Keratinocyte (primary cell): ENCODE data around the gene PCID2. TPM values are rescaled to one million over a fixed set of nuclear protein-coding genes. Genes with fewer than 3 reads are reported as not detected.

Source experiments
- DNase-seq: peaks from one replicate; pipeline ENCODE4 v3.0.0-alpha.2; 2011; ENCODE audit warnings: low read depth, missing footprints, low spot score
- FAIRE-seq: peaks from 2 replicates; lab custom pipeline; 2011; peaks lifted over from hg19 to GRCh38; lab: Jason Lieb, UNC
- H2AFZ ChIP-seq: 2 replicates; pipeline ENCODE4 v1.6.0; 2012; ENCODE audit warnings: low read length, control low read depth, inconsistent platforms; ENCODE audit not compliant: control insufficient read depth
- H3K27ac ChIP-seq: 2 replicates; pipeline ENCODE4 v1.5.1; 2011; ENCODE audit warnings: low read length; ENCODE audit not compliant: control insufficient read depth, insufficient read depth
- H3K27me3 ChIP-seq: 3 replicates; pipeline ENCODE4 v1.6.0; 2011; ENCODE audit warnings: low read length; ENCODE audit not compliant: control insufficient read depth, insufficient read depth; ENCODE audit errors: extremely low read depth
- H3K36me3 ChIP-seq, 2 experiments: 2 replicates in 1 of 2; 3 replicates in 1 of 2; pipeline ENCODE4 v1.5.1; 2011; ENCODE audit warnings: low read length in 2 of 2, mild to moderate bottlenecking in 1 of 2; ENCODE audit not compliant: control insufficient read depth in 2 of 2, insufficient read depth in 2 of 2; ENCODE audit errors: extremely low read depth in 1 of 2
- H3K4me1 ChIP-seq: 3 replicates; pipeline ENCODE4 v1.5.1; 2011; ENCODE audit warnings: low read length; ENCODE audit not compliant: control insufficient read depth, insufficient read depth; ENCODE audit errors: extremely low read depth
- H3K4me2 ChIP-seq: 3 replicates; pipeline ENCODE4 v1.6.0; 2011; ENCODE audit warnings: low read depth, low read length; ENCODE audit not compliant: control insufficient read depth, insufficient read depth; ENCODE audit errors: extremely low read depth
- H3K4me3 ChIP-seq, 3 experiments: fragments of 200-600 bp in 1 of 3; sonication (generic) in 1 of 3; 2 replicates in 2 of 3; 3 replicates in 1 of 3; pipeline ENCODE4 v1.5.1; 2011 to 2016; ENCODE audit warnings: low read length in 3 of 3, mild to moderate bottlenecking in 3 of 3, control low read depth in 2 of 3, inconsistent platforms in 1 of 3, low read depth in 1 of 3, mixed read lengths in 1 of 3, mixed run types in 1 of 3, moderate library complexity in 1 of 3; ENCODE audit not compliant: control insufficient read depth in 2 of 3, insufficient read depth in 2 of 3; ENCODE audit errors: extremely low read depth in 1 of 3
- H3K79me2 ChIP-seq: 2 replicates; pipeline ENCODE4 v1.6.0; 2012; ENCODE audit warnings: low read length; ENCODE audit not compliant: control insufficient read depth, insufficient read depth
- H3K9ac ChIP-seq: 3 replicates; pipeline ENCODE4 v1.6.0; 2011; ENCODE audit warnings: low read length; ENCODE audit not compliant: control insufficient read depth, insufficient read depth; ENCODE audit errors: extremely low read depth
- H3K9me1 ChIP-seq: 3 replicates; pipeline ENCODE4 v1.6.0; 2011; ENCODE audit warnings: low read length; ENCODE audit not compliant: control insufficient read depth, insufficient read depth; ENCODE audit errors: extremely low read depth
- H3K9me3 ChIP-seq: 2 replicates; pipeline ENCODE4 v1.5.1; 2012; ENCODE audit warnings: low read depth, low read length; ENCODE audit not compliant: control insufficient read depth
- H4K20me1 ChIP-seq: 3 replicates; pipeline ENCODE4 v1.6.0; 2011; ENCODE audit warnings: low read length; ENCODE audit not compliant: control insufficient read depth, insufficient read depth; ENCODE audit errors: extremely low read depth
- CTCF ChIP-seq, 3 experiments: IDR thresholded peaks in 1 of 3; conservative IDR thresholded peaks in 1 of 3; optimal IDR thresholded peaks in 1 of 3; 2 replicates in 2 of 3; 3 replicates in 1 of 3; pipeline versions ENCODE3 to v1.5.1; 2011; ENCODE audit warnings: low read length in 3 of 3, mild to moderate bottlenecking in 3 of 3, moderate library complexity in 2 of 3, control low read depth in 1 of 3, inconsistent platforms in 1 of 3; ENCODE audit not compliant: insufficient read depth in 2 of 3; ENCODE audit errors: extremely low read depth in 1 of 3
- EZH2 ChIP-seq: IDR thresholded peaks from one replicate; pipeline ENCODE4 v1.6.1; 2012; ENCODE audit warnings: inconsistent platforms, mild to moderate bottlenecking, low read length, moderate library complexity
- dilution Hi-C: fragments of 300-500 bp; cut with MboI; formaldehyde crosslinking; loops from one replicate; pipeline ENCODE4 v1.7.0; 2020; ENCODE audit warnings: low sequenced_read_pairs; ENCODE audit not compliant: extremely low pct_ligation_motif_present
- polyA plus RNA-seq, 5 experiments: library from polyadenylated mRNA; depleted of rRNA in 3 of 5; stranded (reverse) in 3 of 5; stranded (forward) in 1 of 5; unstranded in 1 of 5; fragments of >200 nt; gene quantifications; 1 replicate in 1 of 5; 2 replicates in 3 of 5; 3 replicates in 1 of 5; pipeline versions ENCODE4 v1.2.1 to v1.2.3, GENCODE V29; 2011 to 2012; ENCODE audit warnings: missing spikeins in 2 of 5, low read depth in 1 of 5, low replicate concordance in 1 of 5

Gene PCID2
- polyA plus RNA-seq, 1 donor (not counting 4 experiments of a cell fraction or from before 2014, with no cell fraction given) = 76.5 TPM

- no peaks in the 10 kb centered on the region for H3K4me1 ChIP-seq
- no peaks in the 10 kb centered on the region for H4K20me1 ChIP-seq
- no peak overlapping the region for H3K4me3 ChIP-seq
- no peak overlapping the region for H3K27ac ChIP-seq
- no peaks in the 10 kb centered on the region for H3K79me2 ChIP-seq
- no peak overlapping the region for H2AFZ ChIP-seq
- FAIRE-seq (no peak), DNase-seq (no peak)
- dilution Hi-C loops = no loop called here
- H3K4me2 ChIP-seq = no peak overlapping the region
- no peak for TF ChIP-seq CTCF (optimal IDR thresholded peaks at IDR 0.05 in 1 of 3, IDR thresholded peaks at IDR 0.05 in 1 of 3, conservative IDR thresholded peaks at IDR 0.05 in 1 of 3; ENCODE audit: extremely low read depth in 1 of 3, insufficient read depth in 2 of 3, low read length in 3 of 3)
- no peak for TF ChIP-seq EZH2
- no peaks in the 10 kb centered on the region for H3K36me3 ChIP-seq
- no peaks in the 10 kb centered on the region for H3K9me3 ChIP-seq
- peaks cover 3% of the 10 kb centered on the region for H3K27me3 ChIP-seq
- H3K9ac ChIP-seq = no peak overlapping the region
- H3K9me1 ChIP-seq = no peaks in the 10 kb centered on the region
These were observed 64.2 kb downstream of the PCID2 start for GRCh38 chr13:113144255-113144629.

- Histone ChIP-seq H3K4me2 (no peak overlapping the region), H3K9ac (no peak overlapping the region), H3K27ac (no peak overlapping the region), H3K27me3 (peaks cover 3% of the 10 kb centered on the region), H3K9me1 (no peaks in the 10 kb centered on the region), H3K79me2 (no peaks in the 10 kb centered on the region), H3K4me1 (no peaks in the 10 kb centered on the region), H2AFZ (no peak overlapping the region), H4K20me1 (no peaks in the 10 kb centered on the region), H3K9me3 (no peaks in the 10 kb centered on the region), H3K36me3 (no peaks in the 10 kb centered on the region), H3K4me3 (no peak overlapping the region)
- FAIRE-seq (no peak), DNase-seq (no peak)
- dilution Hi-C loops = no loop called here
- TF ChIP-seq CTCF (optimal IDR thresholded peaks at IDR 0.05 in 1 of 3, IDR thresholded peaks at IDR 0.05 in 1 of 3, conservative IDR thresholded peaks at IDR 0.05 in 1 of 3; ENCODE audit: extremely low read depth in 1 of 3, insufficient read depth in 2 of 3, low read length in 3 of 3) = no peak
- TF ChIP-seq EZH2 = no peak
These were observed 64.8 kb downstream of the PCID2 start for GRCh38 chr13:113143466-113144254.
